Hepatocyte (in vitro differentiated cells): ENCODE results near the gene HS6ST1. TPM values are rescaled to one million over a fixed set of nuclear protein-coding genes. Genes with fewer than 3 reads are reported as not detected.

Source experiments
- DNase-seq: peaks from one replicate; pipeline ENCODE4 v3.0.0-alpha.2; 2016; ENCODE audit warnings: low spot score
- H2AFZ ChIP-seq: fragments of 200-600 bp; sonication (generic); 2 replicates; pipeline ENCODE4 v1.6.0; 2016; ENCODE audit warnings: antibody characterized with exemption, mild to moderate bottlenecking
- H3K27ac ChIP-seq: fragments of 200-600 bp; sonication (generic); 2 replicates; pipeline ENCODE4 v1.5.1; 2016; ENCODE audit warnings: mild to moderate bottlenecking
- H3K27me3 ChIP-seq: fragments of 200-600 bp; sonication (generic); 2 replicates; pipeline ENCODE4 v1.6.1; 2016
- H3K36me3 ChIP-seq: fragments of 200-600 bp; sonication (generic); replicated peaks from 2 replicates; pipeline ENCODE4 v1.5.1; 2016; ENCODE audit warnings: low read depth; ENCODE audit not compliant: insufficient read depth
- H3K4me1 ChIP-seq: fragments of 200-600 bp; sonication (generic); 2 replicates; pipeline ENCODE4 v1.5.1; 2016; ENCODE audit warnings: mild to moderate bottlenecking, moderate library complexity; ENCODE audit not compliant: insufficient read depth
- H3K4me2 ChIP-seq: fragments of 200-600 bp; sonication (generic); 2 replicates; pipeline ENCODE4 v1.6.0; 2016
- H3K4me3 ChIP-seq: fragments of 200-600 bp; sonication (generic); 2 replicates; pipeline ENCODE4 v1.5.1; 2016; ENCODE audit warnings: mild to moderate bottlenecking
- H3K79me2 ChIP-seq: fragments of 200-600 bp; sonication (generic); 2 replicates; pipeline ENCODE4 v1.6.0; 2017; ENCODE audit warnings: mild to moderate bottlenecking
- H3K9me2 ChIP-seq: fragments of 200-600 bp; sonication (generic); replicated peaks from 2 replicates; pipeline ENCODE4 v1.6.0; 2017; ENCODE audit warnings: mild to moderate bottlenecking; ENCODE audit not compliant: insufficient read depth
- H3K9me3 ChIP-seq: fragments of 200-600 bp; sonication (generic); 2 replicates; pipeline ENCODE4 v1.5.1; 2016; ENCODE audit warnings: low read depth, mild to moderate bottlenecking
- H4K20me1 ChIP-seq: fragments of 200-600 bp; sonication (generic); 2 replicates; pipeline ENCODE4 v1.6.0; 2016; ENCODE audit warnings: mild to moderate bottlenecking; ENCODE audit not compliant: insufficient read depth, poor library complexity, severe bottlenecking
- EZH2 ChIP-seq: fragments of 200-600 bp; sonication (generic); IDR thresholded peaks from 2 replicates; pipeline ENCODE4 v1.6.1; 2016; ENCODE audit warnings: antibody characterized with exemption, mild to moderate bottlenecking, borderline replicate concordance
- EZH2phosphoT487 ChIP-seq: fragments of 200-600 bp; sonication (generic); IDR thresholded peaks from one replicate; pipeline ENCODE4 v1.6.1; 2018; ENCODE audit warnings: antibody characterized with exemption, mild to moderate bottlenecking, low read depth, moderate library complexity; ENCODE audit not compliant: unreplicated experiment, severe bottlenecking
- WGBS: methylation state at CpG from one replicate; pipeline ENCODE4 v1.1.6; 2016; ENCODE audit warnings: low lambda C conversion rate; ENCODE audit errors: missing lambda C conversion rate; 5-methylcytosine and 5-hydroxymethylcytosine counted together
- polyA plus RNA-seq: library from polyadenylated mRNA; unstranded; fragments of >200 nt; fragmentation: Nextera tagmentation; extraction: Ambion mirVana; gene quantifications from 2 replicates; pipeline ENCODE4 v1.2.1, GENCODE V29; 2016
- total RNA-seq: library from RNA; depleted of rRNA; stranded (reverse); fragments of >200 nt; gene quantifications from 2 replicates; pipeline ENCODE4 v1.2.3, GENCODE V29; 2014
- TF ChIP-seq, protein P1 (sequence below): fragments of 200-600 bp; sonication (generic); IDR thresholded peaks from 2 replicates; pipeline ENCODE4 v1.5.1; 2016; ENCODE audit warnings: antibody characterized with exemption, mild to moderate bottlenecking; ENCODE audit not compliant: poor library complexity

Gene HS6ST1
- total and polyA plus RNA-seq, 2 experiments from 2014 or later = 46.7 to 48.3 TPM

DNA sequence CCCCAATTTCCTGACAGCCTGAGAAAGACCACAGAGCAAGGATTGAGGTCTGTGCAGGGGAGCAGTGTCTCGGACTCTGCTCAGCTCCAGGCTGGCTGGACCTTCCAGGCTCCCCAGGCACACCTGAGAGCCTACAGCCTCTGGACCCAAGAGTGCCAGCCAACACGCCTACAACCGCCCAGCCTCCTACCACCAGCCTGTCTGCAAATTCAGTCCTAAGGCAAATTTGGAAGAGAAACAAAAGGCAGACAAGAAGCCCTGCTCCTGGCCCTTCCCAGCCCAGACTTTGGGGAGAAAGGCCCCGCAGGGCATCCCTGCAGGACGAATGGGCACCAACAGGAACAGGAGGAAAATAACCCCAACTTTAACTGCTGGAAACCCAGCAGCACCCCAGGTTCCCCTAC is 1.9 kb downstream of the HS6ST1 start:
- peaks cover 61% of the 10 kb centered on the region for H4K20me1 ChIP-seq
- H2AFZ ChIP-seq = no peak overlapping the region
- peak; percentile 9 for DNase-seq
- no peaks in the 10 kb centered on the region for H3K36me3 ChIP-seq
- peaks cover 40% of the 10 kb centered on the region for H3K4me1 ChIP-seq
- no peaks in the 10 kb centered on the region for H3K9me3 ChIP-seq
- H3K9me2 ChIP-seq = no peaks in the 10 kb centered on the region
- peak overlapping the region; percentile 87 for H3K4me3 ChIP-seq
- TF ChIP-seq EZH2 = no peak
- no peaks in the 10 kb centered on the region for H3K27me3 ChIP-seq
- peaks cover 61% of the 10 kb centered on the region for H3K79me2 ChIP-seq
- peak overlapping the region; percentile 99 for H3K4me2 ChIP-seq
- no peak overlapping the region for H3K27ac ChIP-seq
- 36% methylated on average over 5 of the region's 5 CpGs for WGBS

DNA sequence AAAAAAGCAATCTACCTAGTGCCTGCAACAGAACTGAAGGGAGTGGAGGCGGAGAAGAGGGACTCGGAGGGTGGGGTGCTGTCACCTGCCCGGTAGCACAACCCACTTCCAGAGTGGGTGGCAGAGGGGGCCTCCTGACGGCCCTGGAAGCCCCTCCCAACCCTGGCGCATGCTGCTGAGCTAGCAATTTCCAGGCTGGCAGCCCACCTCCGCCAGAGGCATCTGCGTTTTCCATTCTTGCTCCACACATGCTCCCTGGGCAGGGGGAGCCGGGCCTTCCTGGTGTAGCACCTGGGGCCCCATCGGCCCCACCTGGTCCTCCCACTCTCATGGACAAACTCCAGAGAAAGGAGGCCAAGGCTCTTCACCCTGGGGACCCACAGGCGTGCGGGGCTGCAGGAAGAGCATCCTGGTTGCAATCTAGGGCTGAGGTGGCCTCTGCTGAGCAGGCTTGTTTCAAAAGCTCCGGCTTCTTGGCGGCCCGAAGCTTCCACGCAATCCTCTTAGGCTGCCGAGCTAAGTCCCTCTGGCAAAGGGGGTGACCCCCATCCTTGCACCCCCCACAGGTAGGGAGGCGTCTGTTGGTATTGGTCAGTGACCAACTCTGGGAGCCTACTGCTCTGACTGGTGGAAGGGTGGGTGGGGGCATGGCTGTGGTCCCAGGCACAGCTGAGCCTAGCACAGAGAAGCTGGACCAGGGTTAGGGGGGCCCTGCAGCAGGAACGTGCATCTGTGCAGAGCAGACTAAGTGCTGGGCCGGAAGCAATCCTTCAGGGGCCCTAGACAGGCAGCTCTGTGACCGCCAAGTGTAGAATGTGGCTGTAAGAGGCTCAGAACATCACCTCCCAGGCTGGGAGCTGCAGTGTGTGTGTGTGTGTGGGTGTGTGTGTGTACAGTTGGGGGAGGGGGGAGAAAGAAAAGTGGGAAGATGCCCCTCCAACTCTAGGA is 2.6 kb downstream of the HS6ST1 start:
- Histone ChIP-seq H3K4me3 (no peak overlapping the region), H3K79me2 (peaks cover 68% of the 10 kb centered on the region), H4K20me1 (peaks cover 67% of the 10 kb centered on the region), H3K4me2 (peak overlapping the region; percentile 99), H3K4me1 (peaks cover 35% of the 10 kb centered on the region), H3K9me2 (no peaks in the 10 kb centered on the region), H3K27ac (no peak overlapping the region), H3K27me3 (no peaks in the 10 kb centered on the region), H2AFZ (no peak overlapping the region), H3K36me3 (no peaks in the 10 kb centered on the region), H3K9me3 (no peaks in the 10 kb centered on the region)
- TF ChIP-seq EZH2 = no peak
- 74% methylated on average over 17 of the region's 20 CpGs for WGBS
- peak; percentile 41 for DNase-seq

DNA sequence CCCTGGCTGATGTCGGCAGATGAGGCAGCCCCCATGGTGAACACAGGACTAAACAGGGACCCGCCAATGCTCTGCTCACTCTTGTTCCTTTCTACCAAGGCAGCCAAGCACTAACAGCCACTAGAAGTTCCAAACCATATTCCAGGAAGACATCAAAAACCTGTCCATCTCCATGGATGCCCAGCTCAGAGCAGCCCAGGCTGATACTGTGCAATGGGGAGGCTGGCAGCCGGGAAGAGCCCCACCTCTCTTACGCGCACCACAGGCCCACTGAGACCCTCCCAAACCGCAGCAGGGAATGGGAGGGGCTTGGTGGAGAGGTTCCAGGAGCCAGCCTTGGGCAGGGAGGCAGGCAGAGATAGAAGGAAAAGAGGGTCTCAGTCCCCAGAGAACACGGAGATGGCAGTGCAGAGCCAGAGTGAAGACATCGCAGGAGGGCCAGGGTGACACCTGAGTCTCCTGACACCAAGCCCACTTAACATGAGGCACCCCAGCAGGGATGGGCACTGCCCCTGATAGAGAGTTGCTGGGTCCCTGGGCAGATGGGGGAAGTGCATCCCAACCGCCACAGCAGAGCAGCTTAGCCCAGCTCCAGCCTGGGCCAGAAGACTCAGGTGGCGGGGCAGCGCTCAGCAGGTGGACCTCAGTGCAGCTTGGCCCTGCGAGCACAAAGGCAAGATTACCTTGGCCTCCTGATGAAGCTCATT is 3.4 kb downstream of the HS6ST1 start:
- peaks cover 75% of the 10 kb centered on the region for H4K20me1 ChIP-seq
- no peaks in the 10 kb centered on the region for H3K27me3 ChIP-seq
- no peak overlapping the region for H2AFZ ChIP-seq
- peak; percentile 5 for DNase-seq
- H3K4me2 ChIP-seq = peak overlapping the region; percentile 99
- no peaks in the 10 kb centered on the region for H3K9me2 ChIP-seq
- no peak for TF ChIP-seq EZH2
- TF ChIP-seq EZH2phosphoT487 = no peak
- TF ChIP-seq, protein P1, sequence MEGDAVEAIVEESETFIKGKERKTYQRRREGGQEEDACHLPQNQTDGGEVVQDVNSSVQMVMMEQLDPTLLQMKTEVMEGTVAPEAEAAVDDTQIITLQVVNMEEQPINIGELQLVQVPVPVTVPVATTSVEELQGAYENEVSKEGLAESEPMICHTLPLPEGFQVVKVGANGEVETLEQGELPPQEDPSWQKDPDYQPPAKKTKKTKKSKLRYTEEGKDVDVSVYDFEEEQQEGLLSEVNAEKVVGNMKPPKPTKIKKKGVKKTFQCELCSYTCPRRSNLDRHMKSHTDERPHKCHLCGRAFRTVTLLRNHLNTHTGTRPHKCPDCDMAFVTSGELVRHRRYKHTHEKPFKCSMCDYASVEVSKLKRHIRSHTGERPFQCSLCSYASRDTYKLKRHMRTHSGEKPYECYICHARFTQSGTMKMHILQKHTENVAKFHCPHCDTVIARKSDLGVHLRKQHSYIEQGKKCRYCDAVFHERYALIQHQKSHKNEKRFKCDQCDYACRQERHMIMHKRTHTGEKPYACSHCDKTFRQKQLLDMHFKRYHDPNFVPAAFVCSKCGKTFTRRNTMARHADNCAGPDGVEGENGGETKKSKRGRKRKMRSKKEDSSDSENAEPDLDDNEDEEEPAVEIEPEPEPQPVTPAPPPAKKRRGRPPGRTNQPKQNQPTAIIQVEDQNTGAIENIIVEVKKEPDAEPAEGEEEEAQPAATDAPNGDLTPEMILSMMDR = no peak
- H3K4me3 ChIP-seq = no peak overlapping the region
- no peaks in the 10 kb centered on the region for H3K36me3 ChIP-seq
- H3K27ac ChIP-seq = no peak overlapping the region
- peaks cover 38% of the 10 kb centered on the region for H3K4me1 ChIP-seq
- H3K79me2 ChIP-seq = peaks cover 76% of the 10 kb centered on the region
- no peaks in the 10 kb centered on the region for H3K9me3 ChIP-seq
- 80% methylated on average over 12 of the region's 12 CpGs for WGBS

DNA sequence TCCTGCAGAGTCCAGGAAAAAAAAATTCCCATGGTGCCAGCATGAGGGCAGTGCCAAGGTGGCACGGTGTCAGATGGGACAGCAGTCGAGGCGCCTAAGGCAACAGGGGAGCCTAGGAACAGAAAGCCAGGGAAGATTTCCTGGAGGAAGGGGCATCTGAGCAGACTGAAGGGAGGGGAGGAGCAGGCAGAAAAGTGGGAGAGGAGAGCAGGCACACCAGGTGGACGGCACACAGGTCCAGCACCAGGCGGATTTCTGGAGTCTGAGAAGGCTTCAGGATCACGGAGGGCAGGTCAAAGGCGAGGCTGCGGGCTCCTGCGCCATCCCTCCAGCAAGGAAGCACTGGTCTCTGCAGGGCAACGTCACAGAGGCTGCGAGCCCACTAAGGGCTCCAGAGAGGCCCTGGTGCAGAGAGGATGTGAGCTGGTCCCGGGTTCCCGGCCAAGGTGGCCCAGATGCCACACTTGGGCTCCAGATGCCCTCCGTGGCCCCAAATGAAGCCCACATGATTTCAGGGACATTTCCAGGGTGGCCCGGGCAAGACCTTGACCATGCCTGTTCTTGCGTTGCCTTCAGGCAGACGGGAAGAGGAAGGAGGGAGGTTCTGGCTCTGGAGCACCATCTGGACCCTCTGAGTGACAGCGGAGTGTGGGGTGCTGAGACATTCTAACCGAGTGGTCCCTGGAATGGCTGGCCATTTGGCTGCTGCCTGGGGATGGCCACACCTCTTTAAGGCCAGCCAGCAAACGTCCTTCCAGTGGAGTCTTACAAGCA is 4.1 kb downstream of the HS6ST1 start:
- no peaks in the 10 kb centered on the region for H3K36me3 ChIP-seq

More for the DNA sequence above, 4.1 kb downstream of the HS6ST1 start:
- H3K9me3 ChIP-seq = no peaks in the 10 kb centered on the region
- DNase-seq = peak; percentile 3
- peaks cover 82% of the 10 kb centered on the region for H3K79me2 ChIP-seq
- peaks cover 45% of the 10 kb centered on the region for H3K4me1 ChIP-seq
- peaks cover 82% of the 10 kb centered on the region for H4K20me1 ChIP-seq
- no peaks in the 10 kb centered on the region for H3K27me3 ChIP-seq
- no peak overlapping the region for H3K4me3 ChIP-seq
- peak overlapping the region; percentile 99 for H3K4me2 ChIP-seq
- no peaks in the 10 kb centered on the region for H3K9me2 ChIP-seq
- H3K27ac ChIP-seq = no peak overlapping the region
- H2AFZ ChIP-seq = no peak overlapping the region
- WGBS = 96% methylated on average over 19 of the region's 20 CpGs
- TF ChIP-seq EZH2 (no peak), EZH2phosphoT487 (no peak)
- TF ChIP-seq, protein P1 = no peak
